Large intestine (tissue), 1 donor: ENCODE measurements around the gene SFXN3. TPM values are rescaled to one million over a fixed set of nuclear protein-coding genes. Genes with fewer than 3 reads are reported as not detected.

Experiments used
- polyA plus RNA-seq: library from polyadenylated mRNA; unstranded; fragments of 120-200 nt; gene quantifications from one replicate; pipeline ENCODE4 v1.2.1, GENCODE V29; 2013

SFXN3 gene
- polyA plus RNA-seq, 1 donor: 274 TPM

Other genes starting within 250 kb of the SFXN3 start
- gene SLF2, start 118.3 kb upstream of the SFXN3 start, polyA plus RNA-seq: 29.1 TPM
- 121 TPM for gene SEMA4G, start 61.7 kb upstream of the SFXN3 start, polyA plus RNA-seq
- gene MRPL43, start 43.7 kb upstream of the SFXN3 start, polyA plus RNA-seq: 83.3 TPM
- gene TWNK, start 43.7 kb upstream of the SFXN3 start, polyA plus RNA-seq: 9.8 TPM
- gene LZTS2, start 31.4 kb upstream of the SFXN3 start, polyA plus RNA-seq: 56.8 TPM
- 95.8 TPM for gene PDZD7, start 105 bp upstream of the SFXN3 start, polyA plus RNA-seq
- 29.0 TPM for gene KAZALD1, start 30.8 kb downstream of the SFXN3 start, polyA plus RNA-seq
- gene TLX1, start 100.1 kb downstream of the SFXN3 start, polyA plus RNA-seq: 0.57 TPM
- gene LBX1, start 198.2 kb downstream of the SFXN3 start, polyA plus RNA-seq: 0.03 TPM